DOHH2 (cell line): Measurements from ENCODE around the gene PIP4K2B.

Experiments used
- H3F3A ChIP-seq: fragments of 200-600 bp; sonication (generic), shearing (Covaris generic); 2 replicates; pipeline ENCODE4 v1.6.0; 2016; ENCODE audit warnings: antibody characterized with exemption, mild to moderate bottlenecking; ENCODE audit not compliant: control insufficient read depth, insufficient read depth
- H3K27ac ChIP-seq: fragments of 200-600 bp; sonication (generic); 2 replicates; pipeline ENCODE4 v1.5.1; 2014; ENCODE audit warnings: low read depth, mild to moderate bottlenecking, low read length, moderate library complexity
- H3K27me3 ChIP-seq: fragments of 200-600 bp; sonication (generic); 2 replicates; pipeline ENCODE4 v1.6.1; 2014; ENCODE audit warnings: mild to moderate bottlenecking, low read length, mixed read lengths; ENCODE audit not compliant: control insufficient read depth
- H3K36me3 ChIP-seq: fragments of 200-600 bp; sonication (generic); 2 replicates; pipeline ENCODE4 v1.6.1; 2014; ENCODE audit warnings: mild to moderate bottlenecking, low read length, moderate library complexity, mixed read lengths; ENCODE audit not compliant: control insufficient read depth
- H3K4me1 ChIP-seq: fragments of 200-600 bp; sonication (generic); 2 replicates; pipeline ENCODE4 v1.6.1; 2014; ENCODE audit warnings: mild to moderate bottlenecking, low read length, mixed read lengths; ENCODE audit not compliant: control insufficient read depth
- H3K4me2 ChIP-seq: fragments of 200-600 bp; sonication (generic); 2 replicates; pipeline ENCODE4 v1.6.0; 2014; ENCODE audit warnings: mild to moderate bottlenecking, low read length, moderate library complexity
- H3K4me3 ChIP-seq: fragments of 200-600 bp; sonication (generic); 2 replicates; pipeline ENCODE4 v1.5.1; 2014; ENCODE audit warnings: mild to moderate bottlenecking, low read length, mixed read lengths
- H3K79me2 ChIP-seq: fragments of 200-600 bp; sonication (generic); 2 replicates; pipeline ENCODE4 v1.6.1; 2014; ENCODE audit warnings: mild to moderate bottlenecking, low read length, mixed read lengths; ENCODE audit not compliant: control insufficient read depth
- H3K9me2 ChIP-seq: fragments of 200-600 bp; sonication (generic); replicated peaks from 2 replicates; pipeline ENCODE4 v1.6.1; 2014; ENCODE audit warnings: mild to moderate bottlenecking, low read length, mixed read lengths; ENCODE audit not compliant: control insufficient read depth
- H3K9me3 ChIP-seq: fragments of 200-600 bp; sonication (generic); 2 replicates; pipeline ENCODE4 v1.6.1; 2014; ENCODE audit warnings: antibody characterized with exemption, low read length, mixed read lengths; ENCODE audit not compliant: control insufficient read depth, insufficient read depth
- H4K20me1 ChIP-seq: fragments of 200-600 bp; sonication (generic); 2 replicates; pipeline ENCODE4 v1.6.0; 2014; ENCODE audit warnings: low read depth, mild to moderate bottlenecking, antibody characterized with exemption, low read length, moderate library complexity; ENCODE audit not compliant: control insufficient read depth, insufficient read depth
- CTCF ChIP-seq: fragments of 200-600 bp; sonication (generic); IDR thresholded peaks from one replicate; pipeline ENCODE4 v1.5.1; 2014; ENCODE audit warnings: antibody characterized with exemption, mild to moderate bottlenecking, low read depth, low read length; ENCODE audit not compliant: poor library complexity, severe bottlenecking
- EZH2phosphoT487 ChIP-seq: fragments of 200-600 bp; sonication (generic); IDR thresholded peaks from 2 replicates; pipeline ENCODE4 v1.6.1; 2017; ENCODE audit warnings: borderline replicate concordance, mild to moderate bottlenecking, antibody characterized with exemption, low read length, moderate library complexity, mixed read lengths

PIP4K2B gene

GRCh38 chr17:38719289-38719942 lies 79.9 kb downstream of the PIP4K2B start:
- H3K4me1 ChIP-seq = peaks cover 11% of the 10 kb centered on the region
- TF ChIP-seq CTCF (no peak), EZH2phosphoT487 (no peak)
- no peaks in the 10 kb centered on the region for H3F3A ChIP-seq
- no peaks in the 10 kb centered on the region for H3K79me2 ChIP-seq
- no peaks in the 10 kb centered on the region for H3K9me3 ChIP-seq
- H4K20me1 ChIP-seq = no peaks in the 10 kb centered on the region
- no peaks in the 10 kb centered on the region for H3K27me3 ChIP-seq
- peaks cover 75% of the 10 kb centered on the region for H3K36me3 ChIP-seq
- no peak overlapping the region for H3K4me2 ChIP-seq
- H3K27ac ChIP-seq = no peak overlapping the region
- H3K9me2 ChIP-seq = no peaks in the 10 kb centered on the region
- no peak overlapping the region for H3K4me3 ChIP-seq

- peaks cover 88% of the 10 kb centered on the region for H3K36me3 ChIP-seq
- H3K79me2 ChIP-seq = no peaks in the 10 kb centered on the region
Measured at GRCh38 chr17:38717139-38717745, 82.1 kb downstream of the PIP4K2B start.

GRCh38 chr17:38716368-38717005 lies 82.9 kb downstream of the PIP4K2B start:
- Histone ChIP-seq H3K79me2 (no peaks in the 10 kb centered on the region), H3K27me3 (no peaks in the 10 kb centered on the region), H3K27ac (no peak overlapping the region), H3F3A (no peaks in the 10 kb centered on the region), H4K20me1 (no peaks in the 10 kb centered on the region), H3K36me3 (peaks cover 93% of the 10 kb centered on the region), H3K4me2 (no peak overlapping the region), H3K4me3 (no peak overlapping the region), H3K9me2 (no peaks in the 10 kb centered on the region), H3K9me3 (no peaks in the 10 kb centered on the region), H3K4me1 (peaks cover 9% of the 10 kb centered on the region)
- no peak for TF ChIP-seq CTCF
- no peak for TF ChIP-seq EZH2phosphoT487

More at GRCh38 chr17:38717139-38717745, 82.1 kb downstream of the PIP4K2B start:
- Histone ChIP-seq H3K27ac (no peak overlapping the region), H3K4me1 (peaks cover 11% of the 10 kb centered on the region), H3K27me3 (no peaks in the 10 kb centered on the region), H4K20me1 (no peaks in the 10 kb centered on the region), H3K9me3 (no peaks in the 10 kb centered on the region), H3K4me2 (no peak overlapping the region), H3F3A (no peaks in the 10 kb centered on the region), H3K9me2 (no peaks in the 10 kb centered on the region), H3K4me3 (no peak overlapping the region)
- TF ChIP-seq CTCF (no peak), EZH2phosphoT487 (no peak)
